Right lobe of liver (tissue), 4 donors: ENCODE measurements around the gene SCAF8.

Experiments used
- CTCF ChIP-seq, 4 donors: fragments of 200-600 bp in 3 of 4; fragments of 450-650 bp in 1 of 4; IDR thresholded peaks; one replicate each; pipeline versions ENCODE4 v1.5.1 to v1.8.0; 2016 to 2022; ENCODE audit warnings: antibody characterized with exemption in 4 of 4, mild to moderate bottlenecking in 2 of 4
- POLR2A ChIP-seq: fragments of 450-650 bp; IDR thresholded peaks from one replicate; pipeline ENCODE4 v1.6.1; 2017; ENCODE audit warnings: antibody characterized with exemption, mild to moderate bottlenecking
- donor health status: DM: no; HTN: no; CAD: no.
- donor health status: DM: no; HTN: no; CAD: no.
- donor health status: DM: no; HTN: yes; CAD: no.

- no peak for TF ChIP-seq CTCF (IDR thresholded peaks at IDR 0.05)
- no peak for TF ChIP-seq POLR2A
Measured at GRCh38 chr6:154786144-154786868, 53.1 kb downstream of the SCAF8 start.
